Left ventricle myocardium inferior (tissue), 1 donor: ENCODE measurements around the gene MBD3L4. TPM values are rescaled to one million over a fixed set of nuclear protein-coding genes. Genes with fewer than 3 reads are reported as not detected.
A peak's percentile ranks its signal among the peaks of the same experiment; 100 is the strongest.

Experiments
- DNase-seq: peaks from one replicate; pipeline ENCODE4 v3.0.0-alpha.2; 2020
- H3K27ac ChIP-seq: fragments of 200-600 bp; replicated peaks from 2 replicates; pipeline ENCODE4 v1.8.0; 2021
- H3K27me3 ChIP-seq: fragments of 200-600 bp; 2 replicates; pipeline ENCODE4 v1.8.0; 2021; ENCODE audit warnings: low read depth
- H3K36me3 ChIP-seq: fragments of 200-600 bp; 2 replicates; pipeline ENCODE4 v1.8.0; 2021
- H3K4me1 ChIP-seq: fragments of 200-600 bp; 2 replicates; pipeline ENCODE4 v1.8.0; 2021
- H3K4me3 ChIP-seq: fragments of 200-600 bp; 2 replicates; pipeline ENCODE4 v1.8.0; 2021; ENCODE audit warnings: mild to moderate bottlenecking, moderate library complexity
- H3K9me3 ChIP-seq: fragments of 200-600 bp; replicated peaks from 2 replicates; pipeline ENCODE4 v1.8.0; 2021
- CTCF ChIP-seq: fragments of 200-600 bp; IDR thresholded peaks from 2 replicates; pipeline ENCODE4 v1.8.0; 2021; ENCODE audit warnings: antibody characterized with exemption, mild to moderate bottlenecking, borderline replicate concordance
- intact Hi-C: fragments of 100-400 bp; cut with micrococcal nuclease; formaldehyde crosslinking; loops from one replicate; pipeline ENCODE4 v1.11.0; 2022
- total RNA-seq: library from RNA; stranded (reverse); fragmentation: NEBNext Ultra II Directional; extraction: Animal tissue kit (Norgen Biotek cat#: 25700); gene quantifications from one replicate; pipeline ENCODE4 v1.2.1, GENCODE V29; 2021
- donor health status: DM: no; HTN: yes; CAD: no; lungs with severe emphysema.

MBD3L4 gene
- total RNA-seq, 1 donor from 2014 or later: not detected

- TF ChIP-seq CTCF: no peak
- intact Hi-C loops: no loop called here
Observed at GRCh38 chr19:7007859-7008258, 32.1 kb downstream of the MBD3L4 start.

GRCh38 chr19:7006135-7006704 lies 33.8 kb downstream of the MBD3L4 start:
- no peak for DNase-seq
- no peak for TF ChIP-seq CTCF
- Histone ChIP-seq H3K27me3 (peaks cover 37% of the 10 kb centered on the region), H3K4me1 (no peaks in the 10 kb centered on the region), H3K36me3 (no peaks in the 10 kb centered on the region), H3K4me3 (no peak overlapping the region), H3K9me3 (no peaks in the 10 kb centered on the region), H3K27ac (no peak overlapping the region)
- intact Hi-C loops: no loop called here

More at GRCh38 chr19:7007859-7008258, 32.1 kb downstream of the MBD3L4 start:
- Histone ChIP-seq H3K36me3 (no peaks in the 10 kb centered on the region), H3K4me1 (no peaks in the 10 kb centered on the region), H3K9me3 (no peaks in the 10 kb centered on the region), H3K4me3 (no peak overlapping the region), H3K27me3 (peaks cover 21% of the 10 kb centered on the region), H3K27ac (no peak overlapping the region)
- DNase-seq: no peak

- Histone ChIP-seq H3K4me1 (no peaks in the 10 kb centered on the region), H3K4me3 (no peak overlapping the region), H3K9me3 (no peaks in the 10 kb centered on the region), H3K27me3 (peaks cover 51% of the 10 kb centered on the region), H3K36me3 (no peaks in the 10 kb centered on the region), H3K27ac (no peak overlapping the region)
- intact Hi-C loops: no loop called here
- peak; percentile 86 for TF ChIP-seq CTCF
- DNase-seq: no peak
Observed at GRCh38 chr19:7004313-7004931, 35.6 kb downstream of the MBD3L4 start.

GRCh38 chr19:7000816-7001215 lies 39.2 kb downstream of the MBD3L4 start:
- intact Hi-C loops: no loop called here
- Histone ChIP-seq H3K9me3 (no peaks in the 10 kb centered on the region), H3K4me3 (no peak overlapping the region), H3K4me1 (no peaks in the 10 kb centered on the region), H3K27me3 (peaks cover 37% of the 10 kb centered on the region), H3K27ac (no peak overlapping the region), H3K36me3 (no peaks in the 10 kb centered on the region)
- no peak for DNase-seq
- TF ChIP-seq CTCF: no peak

GRCh38 chr19:7000333-7000732 lies 39.6 kb downstream of the MBD3L4 start:
- Histone ChIP-seq H3K36me3 (no peaks in the 10 kb centered on the region), H3K27ac (no peak overlapping the region), H3K4me1 (no peaks in the 10 kb centered on the region), H3K27me3 (peaks cover 37% of the 10 kb centered on the region), H3K4me3 (no peak overlapping the region), H3K9me3 (no peaks in the 10 kb centered on the region)
- no peak for DNase-seq
- no peak for TF ChIP-seq CTCF
- intact Hi-C loops: no loop called here
